Thoracic aorta (tissue), 2 donors: ENCODE data around the gene KCNK3. TPM values are rescaled to one million over a fixed set of nuclear protein-coding genes. Genes with fewer than 3 reads are reported as not detected.

Experiments used
- ATAC-seq: fragments of 150-250 bp; one replicate; pipeline ENCODE4 v1.8.0; 2017; ENCODE audit warnings: low read depth; ENCODE audit not compliant: insufficient number of reproducible peaks, low FRiP score
- DNase-seq: peaks from one replicate; pipeline ENCODE4 v3.0.0-alpha.2; 2020; ENCODE audit warnings: low spot score
- H3K27ac ChIP-seq, 2 donors: fragments of 200-600 bp; sonication (generic); 1 replicate in 1 of 2; 2 replicates in 1 of 2; pipeline ENCODE4 v1.5.1; 2016; ENCODE audit warnings: mild to moderate bottlenecking in 2 of 2, moderate library complexity in 2 of 2
- H3K27me3 ChIP-seq: fragments of 200-600 bp; sonication (generic); replicated peaks from 2 replicates; pipeline ENCODE4 v1.6.0; 2016; ENCODE audit warnings: mild to moderate bottlenecking; ENCODE audit not compliant: insufficient read depth
- H3K36me3 ChIP-seq: fragments of 200-600 bp; sonication (generic); one replicate; pipeline ENCODE4 v1.5.1; 2016
- H3K4me1 ChIP-seq, 2 donors: fragments of 200-600 bp; sonication (generic); 1 replicate in 1 of 2; 2 replicates in 1 of 2; pipeline versions ENCODE4 v1.5.1 to v1.6.0; 2016; ENCODE audit warnings: low read depth in 2 of 2, mild to moderate bottlenecking in 1 of 2; ENCODE audit not compliant: control insufficient read depth in 1 of 2
- H3K4me3 ChIP-seq: fragments of 200-600 bp; sonication (generic); 2 replicates; pipeline ENCODE4 v1.5.1; 2016; ENCODE audit warnings: mild to moderate bottlenecking
- H3K9me3 ChIP-seq: fragments of 200-600 bp; sonication (generic); 2 replicates; pipeline ENCODE4 v1.5.1; 2016
- total RNA-seq, 2 donors: library from RNA; depleted of rRNA; stranded (reverse); fragments of >200 nt; gene quantifications; one replicate each; pipeline versions ENCODE4 v1.1.0 to v1.2.3, GENCODE V29; 2016
- TF ChIP-seq, protein P1 (sequence below): fragments of 200-600 bp; sonication (generic); IDR thresholded peaks from one replicate; pipeline ENCODE4 v1.5.1; 2019; ENCODE audit warnings: antibody characterized with exemption

Gene KCNK3
- total RNA-seq, 2 donors from 2014 or later, result 6.9 to 19.6 TPM

DNA sequence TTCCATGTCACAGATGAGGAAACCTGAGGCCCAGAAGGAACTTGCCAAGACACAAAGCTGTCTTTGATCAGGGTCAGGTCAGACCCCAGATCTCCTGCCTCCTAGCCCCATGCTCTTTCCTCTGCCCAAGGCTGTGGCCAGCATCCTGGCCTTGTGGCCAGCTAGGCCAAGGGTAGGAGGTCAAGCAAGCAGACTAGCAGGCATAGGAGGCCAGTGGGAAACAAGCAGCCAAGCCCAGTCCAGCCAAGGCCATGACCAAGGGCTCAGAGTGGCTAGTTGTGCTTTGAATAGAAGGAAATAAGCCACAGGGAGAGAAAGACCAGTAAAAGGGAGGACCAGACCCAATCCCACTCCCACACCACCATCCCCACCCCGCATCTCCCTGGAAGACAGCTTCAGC lies 30.4 kb downstream of the KCNK3 start:
- peak overlapping the region; percentile 84 to 96 for H3K27ac ChIP-seq
- peaks cover 35 to 71% of the 10 kb centered on the region in 2 donors for H3K4me1 ChIP-seq
- H3K36me3 ChIP-seq, result peaks cover 6% of the 10 kb centered on the region
- H3K4me3 ChIP-seq, result no peak overlapping the region
- no peaks in the 10 kb centered on the region for H3K9me3 ChIP-seq
- ATAC-seq (no peak), DNase-seq (no peak)
- no peaks in the 10 kb centered on the region for H3K27me3 ChIP-seq
- TF ChIP-seq, protein P1, sequence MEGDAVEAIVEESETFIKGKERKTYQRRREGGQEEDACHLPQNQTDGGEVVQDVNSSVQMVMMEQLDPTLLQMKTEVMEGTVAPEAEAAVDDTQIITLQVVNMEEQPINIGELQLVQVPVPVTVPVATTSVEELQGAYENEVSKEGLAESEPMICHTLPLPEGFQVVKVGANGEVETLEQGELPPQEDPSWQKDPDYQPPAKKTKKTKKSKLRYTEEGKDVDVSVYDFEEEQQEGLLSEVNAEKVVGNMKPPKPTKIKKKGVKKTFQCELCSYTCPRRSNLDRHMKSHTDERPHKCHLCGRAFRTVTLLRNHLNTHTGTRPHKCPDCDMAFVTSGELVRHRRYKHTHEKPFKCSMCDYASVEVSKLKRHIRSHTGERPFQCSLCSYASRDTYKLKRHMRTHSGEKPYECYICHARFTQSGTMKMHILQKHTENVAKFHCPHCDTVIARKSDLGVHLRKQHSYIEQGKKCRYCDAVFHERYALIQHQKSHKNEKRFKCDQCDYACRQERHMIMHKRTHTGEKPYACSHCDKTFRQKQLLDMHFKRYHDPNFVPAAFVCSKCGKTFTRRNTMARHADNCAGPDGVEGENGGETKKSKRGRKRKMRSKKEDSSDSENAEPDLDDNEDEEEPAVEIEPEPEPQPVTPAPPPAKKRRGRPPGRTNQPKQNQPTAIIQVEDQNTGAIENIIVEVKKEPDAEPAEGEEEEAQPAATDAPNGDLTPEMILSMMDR, result no peak

DNA sequence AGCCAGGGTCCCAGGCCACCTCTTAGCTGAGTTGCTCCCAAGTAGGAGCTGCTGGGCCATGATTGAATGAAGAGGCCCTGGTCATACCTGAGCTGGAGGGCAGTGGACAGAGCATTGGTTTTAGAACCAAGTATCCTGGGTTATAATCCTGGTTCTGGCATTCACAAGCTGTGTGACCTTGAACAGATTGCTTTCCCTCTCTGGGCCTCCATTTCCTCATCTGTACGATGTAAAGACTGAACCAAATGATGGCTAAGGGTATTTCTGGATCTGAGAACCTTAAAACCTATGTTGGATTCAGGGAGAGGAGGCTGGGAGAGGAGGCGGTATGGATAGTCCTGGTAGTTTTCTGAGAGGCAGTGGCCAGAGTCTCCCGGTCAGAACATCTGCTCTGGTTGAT lies 31.0 kb downstream of the KCNK3 start:
- Histone ChIP-seq H3K4me3 (no peak overlapping the region), H3K27ac (peak overlapping the region; percentile 84 to 96), H3K9me3 (no peaks in the 10 kb centered on the region), H3K4me1 (peaks cover 35 to 71% of the 10 kb centered on the region in 2 donors), H3K27me3 (no peaks in the 10 kb centered on the region), H3K36me3 (peaks cover 6% of the 10 kb centered on the region)
- DNase-seq, result no peak
- TF ChIP-seq, protein P1, result no peak
- no peak for ATAC-seq

DNA sequence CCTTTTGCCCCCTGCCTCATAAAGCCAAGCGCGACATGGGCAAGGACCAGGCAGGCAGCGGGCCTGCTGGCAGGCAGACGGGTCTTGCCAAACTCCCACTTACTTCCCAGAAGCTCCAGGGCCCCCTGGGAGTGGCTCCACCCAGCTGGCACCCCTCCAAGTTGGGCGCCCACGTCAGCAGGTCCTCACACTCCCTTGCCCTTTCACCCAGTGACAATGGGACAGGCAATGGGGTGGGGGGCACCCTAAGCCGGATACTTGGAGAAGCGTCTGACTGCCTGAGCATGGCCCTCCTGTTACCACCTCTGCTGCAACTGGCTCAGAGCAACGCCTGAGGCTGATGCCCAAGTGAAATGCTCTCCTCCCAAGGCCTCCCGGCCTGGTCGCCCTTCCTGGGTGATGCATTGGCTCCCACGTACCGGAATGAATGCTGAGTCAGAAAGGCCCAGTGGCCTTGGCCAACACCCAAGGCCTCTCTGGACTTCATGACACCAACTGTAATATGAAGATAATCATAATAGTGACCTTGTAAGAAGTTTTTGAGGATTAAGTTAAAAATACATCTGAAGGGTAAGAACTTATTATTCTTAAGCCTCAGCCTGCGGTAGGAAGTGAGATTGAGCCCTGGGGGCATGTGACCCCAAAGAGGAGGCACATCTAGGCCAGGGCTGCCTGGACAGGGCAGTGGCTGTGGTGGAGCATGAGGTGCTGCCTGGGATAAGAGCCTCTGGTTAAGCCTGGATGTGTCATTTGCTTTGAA lies 31.6 kb downstream of the KCNK3 start:
- no peaks in the 10 kb centered on the region for H3K9me3 ChIP-seq
- H3K36me3 ChIP-seq, result peaks cover 6% of the 10 kb centered on the region
- TF ChIP-seq, protein P1, result no peak
- no peak overlapping the region for H3K4me3 ChIP-seq
- peaks cover 35 to 68% of the 10 kb centered on the region in 2 donors for H3K4me1 ChIP-seq
- peak; percentile 58 for DNase-seq
- peak overlapping the region; percentile 84 to 96 for H3K27ac ChIP-seq
- H3K27me3 ChIP-seq, result no peaks in the 10 kb centered on the region
- peak; percentile 65 for ATAC-seq

DNA sequence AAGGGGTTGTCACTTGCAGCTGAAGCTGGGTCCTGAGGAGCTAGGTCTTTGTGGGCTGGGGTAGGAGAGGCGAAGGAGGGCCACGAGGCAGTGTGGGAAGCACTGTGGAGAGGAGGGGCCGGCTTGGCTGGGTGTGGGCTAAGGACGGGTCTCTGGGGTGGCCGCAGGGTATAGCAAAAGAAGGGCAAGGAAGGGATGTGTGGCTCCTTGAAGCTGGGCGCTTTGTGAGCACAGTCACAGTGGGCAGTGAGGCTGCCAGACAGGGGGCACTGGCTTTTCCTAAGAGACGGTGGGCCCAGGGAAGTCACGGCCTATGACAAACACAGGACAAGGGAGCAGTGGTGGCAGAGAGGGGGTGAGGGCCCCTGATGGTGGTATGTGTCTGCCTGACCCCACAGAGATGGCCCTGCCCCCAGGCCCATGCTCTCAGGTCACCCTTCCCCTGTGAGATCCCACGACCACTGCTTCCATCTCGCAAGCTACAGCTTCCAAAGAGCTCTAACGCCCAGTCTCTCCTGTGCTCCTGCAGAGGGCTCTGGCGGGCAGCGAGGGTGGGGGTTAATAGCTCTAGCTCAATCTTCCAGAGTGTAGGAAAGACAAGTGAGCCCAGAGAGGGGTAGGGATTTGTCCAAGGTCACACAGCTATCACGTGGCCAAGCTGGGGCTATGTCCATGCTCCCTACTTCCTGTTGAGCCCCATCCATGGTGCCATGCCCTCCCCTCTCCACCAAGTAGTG lies 32.4 kb downstream of the KCNK3 start:
- no peaks in the 10 kb centered on the region for H3K9me3 ChIP-seq
- TF ChIP-seq, protein P1, result no peak
- DNase-seq (no peak), ATAC-seq (no peak)
- no peaks in the 10 kb centered on the region for H3K27me3 ChIP-seq
- H3K27ac ChIP-seq, result peak overlapping the region; percentile 84 to 96
- no peak overlapping the region for H3K4me3 ChIP-seq
- peaks cover 6% of the 10 kb centered on the region for H3K36me3 ChIP-seq
- peaks cover 35 to 61% of the 10 kb centered on the region in 2 donors for H3K4me1 ChIP-seq

DNA sequence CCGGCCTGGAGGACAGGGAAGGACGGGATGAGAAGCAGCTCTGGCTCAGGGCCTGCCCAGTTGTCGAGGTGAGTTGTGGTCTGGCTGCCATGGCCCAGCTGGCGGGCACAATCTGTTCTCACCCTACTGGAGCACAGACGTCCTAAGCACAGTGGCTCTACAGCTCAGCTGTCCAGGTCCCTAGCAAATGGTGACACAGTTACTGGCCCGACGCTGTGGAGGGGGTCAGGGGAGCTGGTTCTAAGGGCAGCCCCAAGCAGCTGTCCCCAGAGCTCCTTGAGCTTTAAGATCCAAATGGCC lies 32.9 kb downstream of the KCNK3 start:
- peak overlapping the region; percentile 84 to 96 for H3K27ac ChIP-seq
- H3K9me3 ChIP-seq, result no peaks in the 10 kb centered on the region
- no peak overlapping the region for H3K4me3 ChIP-seq
- H3K36me3 ChIP-seq, result peaks cover 6% of the 10 kb centered on the region
- H3K4me1 ChIP-seq, result peaks cover 33 to 55% of the 10 kb centered on the region in 2 donors
- TF ChIP-seq, protein P1, result no peak
- no peak for ATAC-seq
- H3K27me3 ChIP-seq, result no peaks in the 10 kb centered on the region
- no peak for DNase-seq
